NCI-H128 (cell line): ENCODE results near the gene MAML3.
A peak's percentile ranks its signal among the peaks of the same experiment; 100 is the strongest.

Experiments
- DNase-seq: peaks from one replicate; lab custom pipeline; 2025; ENCODE audit not compliant: unreplicated experiment; lab: John Stamatoyannopoulos, UW

Gene MAML3

DNA sequence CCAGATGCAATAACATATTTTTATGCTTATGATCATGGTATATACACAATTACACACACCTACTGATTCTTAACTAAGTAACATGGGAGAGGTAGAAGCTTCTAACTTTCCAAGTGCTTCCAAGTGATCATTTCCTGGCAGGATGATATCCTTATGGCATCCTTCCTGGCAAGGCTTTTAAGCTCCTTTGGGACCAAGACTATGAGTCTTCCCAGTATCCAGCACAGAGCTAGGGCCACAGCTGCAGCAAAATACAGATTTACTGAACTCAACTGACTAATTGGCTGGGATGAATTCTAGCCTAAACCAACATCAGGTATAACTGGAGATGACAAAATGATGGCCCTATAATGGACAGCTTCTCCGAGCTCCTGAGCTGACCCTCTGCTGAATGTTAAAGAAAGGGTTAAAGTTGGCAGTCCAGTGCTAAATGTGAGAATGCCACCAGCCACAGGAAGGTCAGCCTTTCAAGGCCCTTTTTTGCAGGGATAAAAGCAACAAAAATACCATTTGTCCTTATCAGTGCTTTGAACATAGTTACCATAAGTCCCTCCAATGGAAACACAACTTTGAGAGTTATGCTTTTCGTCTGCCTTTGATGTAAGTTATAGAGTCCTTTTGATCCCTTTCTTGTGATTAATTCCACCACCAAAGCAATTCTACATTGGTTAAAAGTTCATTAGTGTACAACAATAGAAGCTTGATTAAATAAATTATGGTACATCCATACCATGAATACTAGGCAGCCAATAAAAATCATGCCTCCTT is 415.0 kb downstream of the MAML3 start:
- DNase-seq, result no peak

DNA sequence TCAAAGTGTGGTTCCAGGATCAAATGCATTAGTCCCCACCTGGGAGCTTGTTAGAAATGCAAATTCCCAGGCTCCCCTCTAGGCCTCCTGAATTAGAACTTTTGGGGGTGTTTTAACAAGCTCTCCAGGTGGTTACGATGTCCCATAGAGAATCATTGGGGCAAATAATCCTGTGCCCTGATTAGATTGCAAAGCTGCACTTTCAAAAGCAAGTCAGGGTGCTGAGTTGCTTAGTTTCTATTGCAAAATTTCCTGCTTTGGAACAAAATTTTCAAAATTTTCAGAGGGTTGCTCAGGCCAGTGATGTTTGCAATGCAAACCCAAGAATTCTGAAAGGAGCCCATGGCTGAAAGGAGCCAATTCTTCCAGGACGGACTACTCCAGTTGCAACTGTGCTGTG is 417.3 kb downstream of the MAML3 start:
- DNase-seq, result no peak

DNA sequence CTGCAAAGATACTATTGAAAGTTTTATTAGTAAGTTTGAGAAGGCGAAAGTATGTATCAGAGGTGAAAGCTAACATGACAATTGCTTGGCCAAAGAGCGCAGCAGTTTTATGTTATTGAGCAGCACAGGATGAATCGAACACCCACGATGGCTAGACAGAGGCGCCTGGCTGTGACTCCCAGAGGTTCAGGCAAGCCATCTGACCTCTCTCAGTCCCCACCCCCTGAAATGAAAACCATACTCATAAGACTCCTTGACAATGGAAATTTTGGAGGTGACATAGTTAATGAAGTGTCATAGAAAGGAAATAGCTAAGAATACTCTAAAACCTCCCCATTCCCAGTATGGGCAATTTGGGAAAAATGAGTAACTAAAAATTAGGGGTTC is 417.7 kb downstream of the MAML3 start:
- no peak for DNase-seq

DNA sequence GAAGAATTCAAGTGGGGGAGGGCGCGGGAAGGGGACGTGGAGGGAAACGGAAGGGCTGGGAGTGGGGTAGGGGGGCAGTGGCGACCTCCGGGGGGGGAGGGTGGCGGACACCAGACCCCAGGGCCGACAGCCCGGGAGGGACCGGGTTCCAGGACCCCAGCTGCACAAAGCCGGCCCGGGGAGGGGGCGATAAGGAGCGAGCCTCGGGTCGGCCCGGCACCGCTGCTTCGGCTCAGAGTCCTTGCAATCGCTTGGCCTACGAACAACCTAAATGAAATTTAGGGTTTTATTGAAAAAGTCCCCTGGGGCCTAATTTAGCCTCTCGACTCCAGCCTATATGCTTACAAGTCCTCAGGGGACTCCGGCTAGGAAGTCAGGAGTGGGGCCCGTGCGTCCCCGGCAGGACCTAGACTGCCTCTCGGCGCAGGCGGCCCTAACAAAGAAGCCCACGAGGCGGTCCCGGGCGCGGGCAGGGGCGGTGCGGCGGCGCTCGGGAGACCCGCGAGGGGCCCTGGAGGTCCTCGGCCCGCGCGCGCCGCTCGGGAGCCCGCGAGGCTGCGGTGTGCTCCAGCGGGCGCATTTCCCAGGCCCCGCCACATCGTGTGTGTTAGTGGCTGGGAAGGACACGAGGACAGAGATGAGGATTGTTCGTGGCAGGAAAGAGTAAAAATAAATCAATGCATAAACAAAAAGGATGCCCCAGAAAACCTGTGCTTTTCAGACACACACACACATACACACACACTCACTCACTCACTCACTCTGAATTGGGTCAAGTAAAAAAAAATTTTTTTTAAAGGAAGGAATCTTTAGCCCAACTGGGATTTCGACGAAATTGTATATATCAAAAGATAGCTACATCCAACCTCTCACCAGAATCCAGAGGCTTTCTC is 418.4 kb downstream of the MAML3 start:
- peak; percentile 1 for DNase-seq

DNA sequence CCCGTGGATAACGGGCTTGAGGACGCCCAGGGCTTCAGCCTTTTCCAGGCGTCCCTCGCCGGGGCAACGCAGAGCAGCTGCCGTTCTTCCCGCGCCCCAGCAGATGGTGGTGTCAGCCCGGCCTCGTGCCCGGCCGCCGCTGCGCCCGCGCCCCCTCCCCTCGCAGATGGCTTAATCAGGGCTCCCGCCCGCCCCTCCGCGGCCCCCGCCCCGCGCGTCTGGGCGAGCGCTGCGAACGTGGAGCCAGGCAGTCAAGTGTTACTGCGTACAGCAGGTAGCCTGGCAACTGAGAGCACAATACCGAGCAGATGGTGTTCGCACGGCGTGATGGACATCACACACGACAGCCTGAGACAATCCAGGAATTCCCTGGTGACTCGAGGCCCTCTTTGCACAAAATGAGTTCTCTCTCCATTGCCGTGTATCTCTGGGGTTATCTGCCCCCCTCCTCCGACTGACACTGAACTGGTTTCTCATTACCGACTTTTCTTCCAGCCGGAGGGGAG is 419.1 kb downstream of the MAML3 start:
- DNase-seq, result peak; percentile 89

DNA sequence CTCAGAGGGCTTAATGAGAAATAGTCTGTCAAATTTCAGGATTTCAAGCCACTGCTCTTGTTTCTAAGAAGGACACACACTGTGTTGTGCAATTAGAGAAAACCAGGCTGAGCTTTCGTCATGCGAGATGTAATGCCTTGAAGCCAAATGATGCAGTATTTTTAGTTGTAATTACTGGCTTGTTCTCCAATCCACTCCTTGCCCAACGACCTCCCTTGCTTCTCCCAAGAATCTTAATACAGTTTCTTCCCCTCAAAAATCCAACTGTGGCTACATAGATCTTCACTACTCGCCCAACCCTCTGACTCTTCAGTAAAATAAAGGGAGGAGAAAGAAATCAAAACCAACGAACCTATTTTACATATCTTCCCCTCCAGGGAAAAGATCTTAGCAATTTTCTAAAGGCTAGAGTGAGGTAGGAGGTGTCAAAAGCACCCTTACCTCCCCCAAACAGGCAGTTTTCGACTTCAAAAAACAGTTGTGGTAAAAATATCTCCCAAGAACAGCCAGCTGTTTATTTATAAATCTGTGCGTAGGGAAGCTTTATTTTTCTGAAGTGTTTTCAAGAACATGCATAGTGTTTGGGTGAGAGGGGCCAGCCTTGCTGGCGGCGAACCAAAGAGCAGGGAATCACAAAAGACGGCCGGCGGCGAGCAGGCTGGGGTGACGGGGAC is 419.6 kb downstream of the MAML3 start:
- DNase-seq, result no peak

DNA sequence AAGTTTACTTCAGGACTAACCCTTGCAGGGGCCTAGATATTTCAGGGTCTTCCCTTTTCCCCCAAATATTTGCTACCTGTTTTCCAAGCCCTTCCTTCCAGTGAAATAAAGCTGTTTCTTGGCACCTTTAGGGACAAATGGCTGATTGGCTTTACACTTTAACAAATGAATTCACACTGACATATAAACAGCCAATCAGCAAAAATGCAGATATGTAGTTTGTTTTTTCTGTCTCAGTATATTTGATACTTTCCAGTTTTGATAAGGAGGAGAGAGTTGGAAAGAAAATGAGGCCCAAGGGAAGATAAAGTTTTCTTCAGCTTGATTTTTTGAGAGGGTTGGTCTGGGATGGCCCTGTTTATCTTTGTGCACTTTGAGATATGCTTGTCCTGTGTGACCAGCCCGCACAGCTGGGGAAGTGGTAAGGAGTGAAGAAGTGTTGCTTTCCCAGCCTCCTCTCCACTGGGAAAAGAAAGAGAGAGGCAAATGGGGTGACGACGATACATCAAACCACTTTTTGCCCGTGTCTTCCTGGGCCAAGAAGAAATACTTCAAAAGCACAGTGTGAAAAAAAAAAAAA is 420.9 kb downstream of the MAML3 start:
- no peak for DNase-seq

DNA sequence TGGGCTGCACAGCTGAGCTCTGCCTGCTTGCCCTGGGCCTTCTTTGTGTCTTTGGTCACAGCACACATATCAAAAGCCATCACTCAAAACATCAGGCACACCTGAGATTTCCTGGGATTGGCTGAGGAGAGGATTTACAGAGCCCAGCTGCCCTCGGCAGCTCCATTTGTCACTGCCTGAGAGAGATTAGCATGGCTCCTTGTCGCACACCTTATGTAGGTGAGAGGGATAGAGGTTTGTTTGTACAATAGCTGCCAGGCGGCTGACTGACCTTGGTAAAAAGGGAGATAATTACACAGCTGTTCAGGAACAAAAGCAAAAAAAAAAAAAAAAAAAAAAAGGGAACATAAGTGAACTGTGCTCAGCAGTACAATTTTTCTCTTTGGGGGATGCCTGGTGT is 425.1 kb downstream of the MAML3 start:
- peak; percentile 19 for DNase-seq

DNA sequence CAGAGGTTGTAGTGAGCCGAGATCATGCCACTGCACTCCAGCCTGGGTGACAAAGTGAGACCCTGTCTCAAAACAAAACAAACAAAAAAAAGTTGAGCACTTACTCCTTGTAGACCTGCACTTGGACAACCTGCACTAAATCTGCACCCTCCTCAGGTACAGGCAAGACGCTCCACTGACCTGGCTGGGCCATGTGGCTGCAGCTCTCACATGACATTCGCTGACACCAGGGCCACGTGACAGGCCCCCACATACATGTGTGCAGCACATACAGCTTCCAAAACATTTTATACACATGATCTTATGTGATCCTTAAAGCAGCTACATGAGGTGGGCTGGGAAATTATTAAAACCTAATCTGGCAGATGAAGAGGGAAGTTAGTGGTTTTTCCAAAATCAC is 425.8 kb downstream of the MAML3 start:
- no peak for DNase-seq

DNA sequence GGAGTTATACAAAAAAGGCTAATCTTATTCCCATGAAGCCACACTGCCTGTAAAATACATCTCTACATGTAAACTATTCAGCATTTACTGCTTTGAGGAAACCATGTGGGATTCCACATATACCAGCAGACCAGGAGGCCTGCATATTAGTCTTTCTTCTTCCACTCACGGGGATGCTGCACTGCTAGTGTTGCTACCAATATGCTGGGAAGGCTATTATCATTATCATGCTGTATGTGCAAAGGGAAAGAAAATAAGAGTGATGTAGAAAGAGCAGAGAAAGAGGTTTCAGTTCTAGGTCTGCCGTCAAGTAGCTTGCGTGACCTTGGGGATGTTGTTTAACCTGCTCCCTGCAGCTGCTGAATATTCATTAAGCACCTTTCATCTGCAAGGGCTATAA is 427.4 kb downstream of the MAML3 start:
- no peak for DNase-seq

DNA sequence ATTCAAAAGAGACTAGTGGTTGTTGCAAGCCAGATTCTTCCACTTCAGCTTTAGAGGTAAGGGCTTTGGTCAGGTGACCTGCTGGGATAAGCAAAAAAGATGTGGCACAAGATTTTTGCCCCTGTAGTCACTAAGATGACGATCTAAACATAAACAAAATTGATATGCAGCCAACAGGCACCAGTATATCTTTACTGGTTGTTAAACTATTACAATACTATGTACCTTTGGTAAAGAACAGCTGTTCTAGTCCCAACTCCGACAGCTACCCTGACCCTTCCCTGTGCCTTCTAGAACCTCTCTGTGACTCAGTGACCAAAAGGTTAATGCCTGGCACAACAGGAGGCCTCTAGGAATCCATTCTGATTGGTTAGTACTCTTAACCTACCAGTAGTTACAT is 428.7 kb downstream of the MAML3 start:
- no peak for DNase-seq

DNA sequence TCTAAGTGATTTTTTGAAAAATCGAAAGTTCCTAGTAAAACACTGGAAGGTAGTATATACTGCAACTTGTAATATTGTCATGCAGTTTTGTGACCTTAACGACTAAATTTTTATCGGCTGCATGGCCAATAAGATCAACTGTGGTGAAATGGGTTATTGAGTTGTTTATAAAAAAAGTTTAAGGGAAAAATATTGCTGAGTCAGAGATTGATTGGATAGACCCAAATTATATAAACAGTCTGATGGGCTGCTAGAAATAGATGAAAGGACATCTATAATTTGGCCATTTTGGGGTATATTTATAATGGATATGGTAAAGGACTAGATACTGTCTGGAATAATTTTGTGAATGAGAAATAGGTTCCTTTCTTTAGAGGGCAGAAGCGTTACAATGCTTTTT is 432.2 kb downstream of the MAML3 start:
- no peak for DNase-seq

DNA sequence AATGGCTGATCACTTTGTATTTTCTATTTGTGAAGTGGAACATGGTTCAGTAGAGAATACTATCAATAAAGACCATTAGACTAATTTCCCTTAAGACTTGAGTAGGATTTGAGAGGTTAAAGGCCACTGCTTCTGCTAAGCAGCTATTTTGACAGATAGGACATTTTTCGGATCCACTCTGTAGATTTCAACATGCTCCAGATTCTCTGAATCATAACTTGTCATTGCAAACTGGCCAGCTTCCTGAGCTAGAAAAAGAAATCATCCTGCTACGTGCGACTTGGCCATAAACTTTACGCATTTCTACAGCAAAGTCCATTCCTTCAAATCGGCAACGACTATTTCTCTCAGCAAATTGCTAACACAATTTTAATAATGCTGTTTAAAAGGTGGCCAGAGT is 433.2 kb downstream of the MAML3 start:
- DNase-seq, result no peak

DNA sequence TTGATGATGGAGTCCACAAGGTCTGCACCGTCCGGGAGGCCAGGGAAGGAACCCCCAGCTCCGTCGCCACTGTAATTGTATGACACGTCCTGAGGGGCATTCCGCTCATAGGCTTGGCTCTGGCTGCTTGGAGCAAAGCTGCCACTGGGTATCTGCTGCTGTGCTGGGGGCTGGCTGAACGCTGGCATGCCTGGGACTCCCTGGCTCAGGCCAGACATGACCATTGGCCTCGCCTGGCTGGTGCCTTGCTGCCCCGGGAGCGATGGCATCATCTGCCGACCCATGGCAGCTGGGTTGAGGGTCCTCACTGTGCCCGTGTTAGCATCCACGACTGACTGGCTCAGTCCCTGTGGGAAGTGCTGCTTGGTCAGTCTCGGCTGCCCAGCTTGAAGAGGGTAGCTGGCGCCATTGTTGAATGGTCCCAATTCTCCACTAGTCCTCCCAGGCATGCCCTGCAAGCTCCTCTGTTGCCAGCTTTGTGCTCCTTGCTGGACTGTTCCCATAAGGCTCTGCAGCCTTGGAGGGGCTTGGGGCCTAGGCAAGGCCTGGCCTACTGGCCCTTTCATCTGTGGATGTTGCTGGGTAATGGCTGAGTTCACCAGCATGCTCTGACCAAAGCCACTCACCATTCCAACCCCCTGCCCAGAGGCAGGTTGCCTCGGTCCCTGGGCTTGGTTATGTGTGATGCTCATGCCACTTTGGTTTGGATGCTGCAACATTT is 434.4 kb downstream of the MAML3 start:
- no peak for DNase-seq

DNA sequence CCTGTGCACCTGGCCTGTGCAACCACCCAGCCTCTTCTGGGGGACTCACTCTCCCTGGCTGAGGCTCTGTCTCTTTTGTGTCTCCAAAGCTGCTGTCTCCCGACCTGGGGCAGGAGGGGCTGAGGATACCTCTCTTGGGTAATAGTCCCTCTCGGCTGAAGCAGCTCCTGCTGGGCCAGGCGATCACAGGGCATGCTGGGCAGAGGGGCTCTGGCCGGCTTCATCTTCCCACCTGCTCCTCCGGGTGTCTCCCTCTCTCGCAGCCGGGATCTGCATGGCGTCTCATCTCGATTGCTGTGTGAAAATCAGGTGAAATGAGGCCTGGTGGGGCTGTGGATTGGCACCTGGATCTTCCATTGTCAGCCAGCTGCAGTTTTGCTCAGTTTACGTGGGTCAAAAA is 435.2 kb downstream of the MAML3 start:
- no peak for DNase-seq

DNA sequence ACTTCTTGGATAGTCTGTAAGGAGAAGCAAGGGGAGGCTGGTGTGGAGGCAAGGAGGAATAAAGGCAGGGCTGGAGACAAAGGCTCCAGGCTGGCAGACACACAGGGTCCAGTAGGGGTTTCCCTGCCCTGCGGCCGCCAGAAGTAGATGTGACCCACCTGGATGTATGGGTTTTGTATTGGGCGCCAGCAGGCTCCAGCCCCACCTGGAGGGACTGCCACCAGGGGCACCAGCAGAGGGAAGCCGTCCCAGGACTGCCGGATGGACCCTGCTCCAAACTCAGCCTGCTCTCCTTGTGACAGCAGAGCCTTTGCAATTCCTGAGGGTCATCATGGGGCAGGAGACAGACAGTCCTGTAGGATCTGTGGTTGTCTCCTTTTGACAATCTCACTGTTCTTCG is 435.6 kb downstream of the MAML3 start:
- DNase-seq, result no peak

DNA sequence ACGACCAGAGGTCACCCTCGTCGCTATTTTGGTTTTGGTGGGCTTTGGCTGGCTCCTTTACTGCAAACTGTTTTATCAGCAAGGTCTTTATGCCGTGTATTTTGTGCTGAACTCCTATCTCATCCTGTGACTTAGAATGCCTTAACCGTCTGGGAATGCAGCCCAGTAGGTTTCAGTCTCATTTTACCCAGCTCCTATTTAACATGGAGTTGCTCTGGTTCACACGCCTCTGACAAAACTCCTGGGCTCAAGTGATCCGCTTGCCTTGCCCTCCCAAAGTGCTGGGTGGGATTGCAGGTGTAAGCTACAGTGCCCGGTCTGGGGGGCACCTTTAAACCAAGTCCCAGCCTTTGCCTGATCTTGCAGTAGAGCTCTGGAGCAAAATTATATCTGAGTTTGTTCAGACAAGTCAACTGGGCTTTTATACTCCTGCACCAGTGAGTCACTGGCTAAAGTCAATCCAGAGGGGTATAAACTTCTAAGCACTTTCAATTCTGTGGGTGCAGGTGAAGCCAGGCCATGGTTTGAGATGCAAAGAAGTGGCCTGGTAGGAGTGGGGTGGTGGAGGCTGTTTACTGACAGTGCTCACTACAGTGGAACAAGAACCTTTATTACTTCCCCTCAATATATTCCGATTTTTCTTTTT is 438.1 kb downstream of the MAML3 start:
- DNase-seq, result no peak

DNA sequence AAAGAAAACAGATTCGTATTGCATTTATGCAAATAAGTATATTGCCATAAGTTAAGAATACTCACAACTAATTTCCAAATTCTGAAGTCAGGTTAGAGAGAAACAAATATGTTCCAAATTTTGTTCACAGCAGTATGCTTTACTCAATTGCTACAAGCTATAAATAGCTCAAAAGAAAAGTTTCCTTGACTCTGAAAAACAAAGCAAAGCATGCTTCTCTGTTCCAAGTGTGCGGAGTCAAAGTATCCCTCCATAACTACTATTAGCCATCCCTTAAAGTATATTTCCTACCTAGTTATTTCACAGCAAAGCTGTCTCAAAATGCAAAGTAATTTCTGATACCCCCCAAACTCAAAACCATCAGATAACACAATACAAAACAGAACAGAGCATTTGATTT is 441.1 kb downstream of the MAML3 start:
- DNase-seq, result no peak

DNA sequence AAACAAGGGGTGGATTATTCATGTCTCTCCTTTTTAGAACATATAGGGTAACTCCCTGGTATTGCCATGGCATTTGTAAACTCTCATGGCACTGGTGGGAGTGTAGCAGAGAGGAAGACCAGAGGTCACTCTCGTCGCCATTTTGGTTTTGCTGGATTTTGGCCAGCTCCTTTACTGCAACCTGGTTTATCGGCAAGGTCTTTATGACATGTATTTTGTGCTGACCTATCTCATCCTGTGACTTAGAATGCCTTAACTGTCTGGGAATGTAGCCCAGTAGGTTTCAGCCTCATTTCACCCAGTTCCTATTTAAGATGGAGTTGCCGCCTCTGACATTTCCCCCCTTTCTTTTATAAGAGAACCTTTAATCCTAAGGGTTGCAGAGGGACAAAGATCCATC is 442.5 kb downstream of the MAML3 start:
- DNase-seq, result no peak

DNA sequence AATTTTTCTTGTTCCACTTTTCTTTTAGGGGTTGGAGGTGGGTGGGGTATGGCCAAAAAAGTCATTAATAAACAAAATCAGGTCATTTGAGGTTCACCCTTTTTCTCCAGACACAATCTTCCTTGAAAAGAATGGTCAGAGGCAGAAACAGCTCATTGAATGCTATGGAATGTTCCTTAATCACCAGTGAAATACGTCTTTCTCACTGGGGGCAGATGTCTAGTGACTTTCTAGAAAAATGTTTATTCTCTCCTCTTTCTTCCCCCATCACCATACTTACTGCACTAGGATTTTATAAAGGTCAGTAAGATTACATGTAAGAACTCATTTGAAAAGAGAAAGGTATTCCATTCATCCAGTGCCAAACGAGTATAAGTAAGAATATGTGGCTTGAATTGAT is 443.9 kb downstream of the MAML3 start:
- no peak for DNase-seq
